GDM1 (cell line): Measurements from ENCODE around the gene PDZK1IP1.

Experiments
- DNase-seq: peaks from one replicate; lab custom pipeline; 2025; lab: John Stamatoyannopoulos, UW

Gene PDZK1IP1

DNA sequence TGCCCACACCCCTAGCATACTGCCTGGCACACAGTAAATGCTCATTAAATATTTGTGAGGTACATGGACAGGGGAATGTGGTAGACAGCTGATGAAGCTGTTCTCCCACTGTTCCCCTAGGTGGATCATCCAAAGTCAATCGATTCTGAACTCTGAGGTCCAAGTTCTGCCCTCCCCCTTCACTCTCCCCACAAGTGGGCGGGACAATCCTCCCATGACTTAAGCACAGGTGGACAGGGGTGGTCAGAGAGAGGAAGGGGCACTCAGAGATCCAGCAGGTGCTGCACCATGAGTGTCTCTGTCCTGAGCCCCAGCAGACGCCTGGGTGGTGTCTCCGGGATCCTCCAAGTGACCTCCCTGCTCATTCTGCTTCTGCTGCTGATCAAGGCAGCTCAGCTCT is 52.6 kb downstream of the PDZK1IP1 start, which contains the start of gene CYP4A22:
CYP4A22 (plus strand) TSS at position 244 of the 400 bp plus-strand sequence; CDS start at position 289, 45 bp downstream.
- no peak for DNase-seq
